Osteoblast (primary cell): ENCODE data around the gene CTSC. TPM values are rescaled to one million over a fixed set of nuclear protein-coding genes. Genes with fewer than 3 reads are reported as not detected.
A peak's percentile ranks its signal among the peaks of the same experiment; 100 is the strongest.

Experiments used
- DNase-seq: peaks from one replicate; pipeline ENCODE4 v3.0.0; 2011; ENCODE audit warnings: low spot score, mixed read lengths; ENCODE audit not compliant: insufficient read length; ENCODE audit errors: missing footprints
- H2AFZ ChIP-seq: 2 replicates; pipeline ENCODE4 v1.6.0; 2011; ENCODE audit warnings: mild to moderate bottlenecking, low read length
- H3K27ac ChIP-seq: 2 replicates; pipeline ENCODE4 v1.5.1; 2011; ENCODE audit warnings: mild to moderate bottlenecking, low read depth, low read length, moderate library complexity
- H3K27me3 ChIP-seq: 2 replicates; pipeline ENCODE4 v1.6.0; 2012; ENCODE audit warnings: mild to moderate bottlenecking, control low read depth, inconsistent platforms, low read length, moderate library complexity; ENCODE audit not compliant: insufficient read depth
- H3K36me3 ChIP-seq: 2 replicates; pipeline ENCODE4 v1.5.1; 2011; ENCODE audit warnings: mild to moderate bottlenecking, low read length, control low read depth, moderate library complexity; ENCODE audit not compliant: insufficient read depth
- H3K4me1 ChIP-seq: 2 replicates; pipeline ENCODE4 v1.5.1; 2011; ENCODE audit warnings: mild to moderate bottlenecking, low read length, control low read depth, moderate library complexity; ENCODE audit not compliant: insufficient read depth
- H3K4me2 ChIP-seq: 2 replicates; pipeline ENCODE4 v1.6.0; 2011; ENCODE audit warnings: mild to moderate bottlenecking, low read length; ENCODE audit not compliant: insufficient read depth
- H3K4me3 ChIP-seq: fragments of 200-600 bp; sonication (generic); 3 replicates; pipeline ENCODE4 v1.5.1; 2012; ENCODE audit warnings: mild to moderate bottlenecking, low read length, inconsistent platforms; ENCODE audit not compliant: insufficient read depth
- H3K79me2 ChIP-seq: 2 replicates; pipeline ENCODE4 v1.6.0; 2012; ENCODE audit warnings: mild to moderate bottlenecking, low read length, control low read depth, inconsistent platforms; ENCODE audit not compliant: insufficient read depth
- H3K9me3 ChIP-seq: 2 replicates; pipeline ENCODE4 v1.5.1; 2011; ENCODE audit warnings: low read depth, low read length, control low read depth
- H4K20me1 ChIP-seq: 2 replicates; pipeline ENCODE4 v1.6.0; 2012; ENCODE audit warnings: mild to moderate bottlenecking, low read length, control low read depth; ENCODE audit not compliant: insufficient read depth
- total RNA-seq: library from RNA; depleted of rRNA; stranded (reverse); fragments of >200 nt; gene quantifications from 2 replicates; pipeline ENCODE4 v1.2.3, GENCODE V29; 2012
- TF ChIP-seq, protein P1 (sequence below): IDR thresholded peaks from 2 replicates; pipeline ENCODE4 v1.5.1; 2011; ENCODE audit warnings: mild to moderate bottlenecking, low read depth, low read length, moderate library complexity; ENCODE audit errors: extremely low read depth

Gene CTSC
- total RNA-seq, 1 donor, result 23.5 TPM

DNA sequence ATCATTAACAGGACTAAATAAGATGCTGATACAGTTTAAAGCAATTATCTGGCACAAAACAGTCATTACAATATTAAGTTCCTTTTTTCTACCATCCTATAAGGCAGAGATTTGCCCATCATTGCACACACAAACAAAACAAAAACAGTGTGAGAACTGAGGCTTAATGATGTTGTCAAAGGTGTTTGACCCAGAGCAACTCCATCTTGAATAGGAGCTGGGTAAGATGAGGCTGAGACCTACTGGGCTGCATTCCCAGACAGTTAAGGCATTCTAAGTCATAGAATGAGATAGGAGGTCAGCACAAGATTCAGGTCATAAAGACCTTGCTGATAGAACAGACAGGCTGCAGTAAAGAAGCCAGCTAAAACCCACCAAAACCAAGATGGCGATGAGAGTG is 33.2 kb downstream of the CTSC start:
- no peak overlapping the region for H2AFZ ChIP-seq

DNA sequence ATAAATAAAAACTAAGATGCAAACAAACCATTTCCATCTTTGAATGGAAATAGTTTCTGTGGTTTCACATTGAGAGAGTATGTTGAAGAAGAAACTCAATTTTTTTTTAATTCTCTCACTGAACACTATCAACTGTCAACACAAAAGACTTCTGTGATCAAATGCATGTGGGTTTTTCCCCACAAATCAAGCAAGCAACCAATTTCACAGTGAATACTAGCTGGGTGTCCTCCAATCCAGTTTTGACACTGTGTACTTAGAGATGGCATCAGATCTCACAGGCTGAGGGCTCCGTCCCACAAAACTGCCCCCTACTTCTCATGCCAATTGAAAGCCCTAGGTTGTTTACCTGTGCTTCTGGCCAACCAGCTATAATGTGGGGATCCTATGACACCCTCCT is 34.5 kb downstream of the CTSC start:
- Histone ChIP-seq H3K4me3 (no peak overlapping the region), H3K9me3 (no peaks in the 10 kb centered on the region), H3K27me3 (no peaks in the 10 kb centered on the region), H3K27ac (no peak overlapping the region), H4K20me1 (no peaks in the 10 kb centered on the region), H3K79me2 (no peaks in the 10 kb centered on the region), H3K4me2 (no peak overlapping the region), H3K36me3 (no peaks in the 10 kb centered on the region), H2AFZ (no peak overlapping the region), H3K4me1 (peaks cover 8% of the 10 kb centered on the region)
- TF ChIP-seq, protein P1, sequence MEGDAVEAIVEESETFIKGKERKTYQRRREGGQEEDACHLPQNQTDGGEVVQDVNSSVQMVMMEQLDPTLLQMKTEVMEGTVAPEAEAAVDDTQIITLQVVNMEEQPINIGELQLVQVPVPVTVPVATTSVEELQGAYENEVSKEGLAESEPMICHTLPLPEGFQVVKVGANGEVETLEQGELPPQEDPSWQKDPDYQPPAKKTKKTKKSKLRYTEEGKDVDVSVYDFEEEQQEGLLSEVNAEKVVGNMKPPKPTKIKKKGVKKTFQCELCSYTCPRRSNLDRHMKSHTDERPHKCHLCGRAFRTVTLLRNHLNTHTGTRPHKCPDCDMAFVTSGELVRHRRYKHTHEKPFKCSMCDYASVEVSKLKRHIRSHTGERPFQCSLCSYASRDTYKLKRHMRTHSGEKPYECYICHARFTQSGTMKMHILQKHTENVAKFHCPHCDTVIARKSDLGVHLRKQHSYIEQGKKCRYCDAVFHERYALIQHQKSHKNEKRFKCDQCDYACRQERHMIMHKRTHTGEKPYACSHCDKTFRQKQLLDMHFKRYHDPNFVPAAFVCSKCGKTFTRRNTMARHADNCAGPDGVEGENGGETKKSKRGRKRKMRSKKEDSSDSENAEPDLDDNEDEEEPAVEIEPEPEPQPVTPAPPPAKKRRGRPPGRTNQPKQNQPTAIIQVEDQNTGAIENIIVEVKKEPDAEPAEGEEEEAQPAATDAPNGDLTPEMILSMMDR, result no peak
- DNase-seq, result no peak

More for the DNA sequence above, 33.2 kb downstream of the CTSC start:
- Histone ChIP-seq H3K4me2 (no peak overlapping the region), H3K36me3 (no peaks in the 10 kb centered on the region), H4K20me1 (no peaks in the 10 kb centered on the region), H3K4me1 (peaks cover 8% of the 10 kb centered on the region), H3K27ac (no peak overlapping the region), H3K9me3 (no peaks in the 10 kb centered on the region), H3K79me2 (no peaks in the 10 kb centered on the region), H3K4me3 (no peak overlapping the region), H3K27me3 (no peaks in the 10 kb centered on the region)
- no peak for DNase-seq
- TF ChIP-seq, protein P1, result no peak

DNA sequence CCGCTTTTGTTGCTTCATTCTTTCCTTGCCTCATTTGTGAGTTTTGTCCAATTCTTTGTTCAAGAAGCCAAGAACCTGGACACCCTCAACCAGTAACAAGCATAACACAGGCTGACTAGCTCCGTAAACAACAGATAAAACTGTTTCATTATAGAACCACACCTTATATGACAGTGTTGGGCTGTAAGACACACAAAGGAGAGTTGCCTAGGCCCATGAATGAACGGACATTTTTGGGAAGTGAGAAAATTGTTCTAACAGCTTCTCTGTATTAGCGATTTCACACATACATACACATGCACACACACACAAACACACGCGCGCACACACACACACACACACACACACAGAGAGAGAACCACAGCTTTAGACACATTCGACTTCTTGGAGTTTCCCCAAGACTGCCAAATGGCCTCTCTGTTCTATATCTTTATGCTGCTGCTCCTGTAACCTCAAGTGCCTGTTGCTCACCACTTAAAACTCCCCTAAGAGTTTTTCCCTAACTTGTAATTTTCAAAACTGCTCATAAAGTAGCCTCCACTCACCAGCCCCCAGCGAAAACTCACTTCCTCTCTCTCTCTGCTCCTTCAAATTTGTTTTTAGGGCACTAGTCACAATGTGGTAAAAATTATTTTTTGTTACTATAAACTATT is 35.9 kb downstream of the CTSC start:
- Histone ChIP-seq H3K4me2 (peak overlapping the region; percentile 42), H4K20me1 (no peaks in the 10 kb centered on the region), H2AFZ (peak overlapping the region; percentile 63), H3K27me3 (no peaks in the 10 kb centered on the region), H3K79me2 (no peaks in the 10 kb centered on the region), H3K9me3 (no peaks in the 10 kb centered on the region), H3K4me1 (peaks cover 8% of the 10 kb centered on the region), H3K4me3 (no peak overlapping the region), H3K27ac (no peak overlapping the region), H3K36me3 (no peaks in the 10 kb centered on the region)
- TF ChIP-seq, protein P1, result no peak
- peak; percentile 8 for DNase-seq

DNA sequence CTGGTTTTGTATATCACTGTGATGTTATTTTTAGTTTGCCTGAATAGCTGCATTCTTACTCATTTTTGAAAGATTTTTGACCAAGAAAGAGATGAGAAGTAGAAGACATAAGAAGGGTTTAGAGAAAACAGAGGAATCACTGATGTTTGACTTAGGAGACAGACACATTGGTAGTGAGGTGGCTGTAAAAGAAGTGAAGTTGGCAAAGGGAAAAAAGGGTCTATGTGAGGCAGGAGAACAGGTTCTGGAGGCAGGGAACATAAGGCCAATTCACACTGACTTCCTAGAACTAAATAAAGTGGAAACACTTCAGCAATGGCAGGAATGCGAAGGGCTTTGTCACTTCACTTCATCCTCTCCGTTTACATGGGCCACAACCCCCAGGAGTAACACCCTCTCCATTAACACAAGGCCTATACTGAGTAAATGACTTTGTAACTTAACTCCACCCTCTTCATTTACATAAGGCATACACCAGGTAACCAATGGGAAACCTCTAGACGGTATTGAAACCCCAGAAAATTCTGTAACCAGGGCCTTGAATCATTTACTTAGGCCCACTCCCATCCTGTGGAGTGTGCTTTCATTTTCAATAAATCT is 36.5 kb downstream of the CTSC start:
- no peaks in the 10 kb centered on the region for H3K27me3 ChIP-seq
- TF ChIP-seq, protein P1, result no peak
- no peak overlapping the region for H3K27ac ChIP-seq
- no peaks in the 10 kb centered on the region for H3K9me3 ChIP-seq
- H3K4me1 ChIP-seq, result peaks cover 8% of the 10 kb centered on the region
- H4K20me1 ChIP-seq, result no peaks in the 10 kb centered on the region
- H3K4me3 ChIP-seq, result no peak overlapping the region
- H3K79me2 ChIP-seq, result no peaks in the 10 kb centered on the region
- no peaks in the 10 kb centered on the region for H3K36me3 ChIP-seq
- peak overlapping the region; percentile 63 for H2AFZ ChIP-seq
- no peak for DNase-seq
- no peak overlapping the region for H3K4me2 ChIP-seq
